ENCODE results near the gene URB2. TPM values are rescaled to one million over a fixed set of nuclear protein-coding genes. Genes with fewer than 3 reads are reported as not detected.

The URB2 gene
- total and polyA plus RNA-seq, 2 experiments from 2014 or later: 7.6 to 44.3 TPM

DNA sequence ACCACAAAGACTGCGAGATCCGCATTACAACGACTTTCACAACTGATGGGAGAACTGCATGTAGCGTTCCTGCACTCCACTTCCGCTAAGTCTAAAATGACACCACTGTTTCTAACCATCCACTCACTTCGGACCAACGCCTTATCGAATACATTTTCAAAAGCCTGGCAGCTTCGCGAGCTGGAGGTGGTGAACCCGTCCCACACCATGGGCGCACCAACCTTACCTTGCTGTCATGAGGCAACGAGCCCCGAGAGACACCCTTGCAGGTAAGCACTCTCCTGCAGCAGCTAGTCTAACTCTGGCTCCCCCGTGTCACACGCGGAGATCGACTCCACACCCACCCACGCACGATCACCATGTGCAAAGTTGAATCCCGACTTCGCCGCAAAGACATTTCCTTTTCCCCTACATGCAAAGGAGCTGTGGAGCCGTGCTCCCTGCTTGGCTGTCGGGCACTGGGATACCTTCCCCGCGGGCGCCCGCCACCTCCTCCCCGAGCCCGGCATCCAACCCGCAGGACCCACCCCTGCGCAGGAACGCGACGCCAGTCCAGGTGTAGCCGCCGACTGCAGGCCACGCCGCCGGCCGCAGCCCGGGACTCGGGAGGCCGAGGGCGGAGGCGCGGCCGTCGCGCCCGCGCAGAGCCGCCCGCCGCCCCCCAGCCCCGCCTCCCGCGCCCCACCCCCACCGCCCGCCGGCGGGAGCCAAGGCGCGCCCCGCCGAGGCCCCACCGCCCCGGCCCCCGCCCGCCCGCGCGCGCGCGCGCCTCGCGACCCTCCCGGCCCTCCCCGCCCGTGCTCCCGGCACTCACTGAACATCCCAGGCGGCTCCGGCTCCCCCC lies 754 bp upstream of the URB2 start:
- Histone ChIP-seq H4K20me1 (replicated peaks; ENCODE audit: insufficient read depth) (peaks cover 52% of the 10 kb centered on the region), H2AFZ (peak overlapping the region; percentile 83; the same call in 1 of the 2 replicates), H3F3A (replicated peaks; ENCODE audit: low read depth) (0 out of 2 replicates have a peak, but pooled peaks cover 8% of the 10 kb centered on the region), H3K9me2 (ENCODE audit: insufficient read depth) (no peaks in the 10 kb centered on the region), H3K4me3 (peak overlapping the region; percentile 100), H3K4me2 (peak overlapping the region; percentile 95), H3K27ac (ENCODE audit: low read depth) (0 out of 2 replicates have a peak overlapping the region, but pooled peaks have one; percentile 73), H3K4me1 (ENCODE audit: insufficient read depth) (peaks cover 20% of the 10 kb centered on the region), H3K79me2 (replicated peaks; ENCODE audit: insufficient read depth) (peaks cover 91% of the 10 kb centered on the region), H3K27me3 (ENCODE audit: insufficient read depth) (no peaks in the 10 kb centered on the region), H3K36me3 (ENCODE audit: insufficient read depth) (peaks cover 4% of the 10 kb centered on the region; the same call in 1 of the 2 replicates)
- TF ChIP-seq ZNF462 (CRISPR knock-in tag; IDR thresholded peaks at IDR 0.05): no peak
- no peak for TF ChIP-seq ZNF114 (CRISPR knock-in tag; IDR thresholded peaks at IDR 0.05)
- TF ChIP-seq CTCF (conservative IDR thresholded peaks at IDR 0.05; ENCODE audit: low read depth in 2 of 2): no peak
- no peak for TF ChIP-seq ZNF331 (CRISPR knock-in tag; IDR thresholded peaks at IDR 0.05; ENCODE audit: low read depth)
- TF ChIP-seq, protein P1, sequence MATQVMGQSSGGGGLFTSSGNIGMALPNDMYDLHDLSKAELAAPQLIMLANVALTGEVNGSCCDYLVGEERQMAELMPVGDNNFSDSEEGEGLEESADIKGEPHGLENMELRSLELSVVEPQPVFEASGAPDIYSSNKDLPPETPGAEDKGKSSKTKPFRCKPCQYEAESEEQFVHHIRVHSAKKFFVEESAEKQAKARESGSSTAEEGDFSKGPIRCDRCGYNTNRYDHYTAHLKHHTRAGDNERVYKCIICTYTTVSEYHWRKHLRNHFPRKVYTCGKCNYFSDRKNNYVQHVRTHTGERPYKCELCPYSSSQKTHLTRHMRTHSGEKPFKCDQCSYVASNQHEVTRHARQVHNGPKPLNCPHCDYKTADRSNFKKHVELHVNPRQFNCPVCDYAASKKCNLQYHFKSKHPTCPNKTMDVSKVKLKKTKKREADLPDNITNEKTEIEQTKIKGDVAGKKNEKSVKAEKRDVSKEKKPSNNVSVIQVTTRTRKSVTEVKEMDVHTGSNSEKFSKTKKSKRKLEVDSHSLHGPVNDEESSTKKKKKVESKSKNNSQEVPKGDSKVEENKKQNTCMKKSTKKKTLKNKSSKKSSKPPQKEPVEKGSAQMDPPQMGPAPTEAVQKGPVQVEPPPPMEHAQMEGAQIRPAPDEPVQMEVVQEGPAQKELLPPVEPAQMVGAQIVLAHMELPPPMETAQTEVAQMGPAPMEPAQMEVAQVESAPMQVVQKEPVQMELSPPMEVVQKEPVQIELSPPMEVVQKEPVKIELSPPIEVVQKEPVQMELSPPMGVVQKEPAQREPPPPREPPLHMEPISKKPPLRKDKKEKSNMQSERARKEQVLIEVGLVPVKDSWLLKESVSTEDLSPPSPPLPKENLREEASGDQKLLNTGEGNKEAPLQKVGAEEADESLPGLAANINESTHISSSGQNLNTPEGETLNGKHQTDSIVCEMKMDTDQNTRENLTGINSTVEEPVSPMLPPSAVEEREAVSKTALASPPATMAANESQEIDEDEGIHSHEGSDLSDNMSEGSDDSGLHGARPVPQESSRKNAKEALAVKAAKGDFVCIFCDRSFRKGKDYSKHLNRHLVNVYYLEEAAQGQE (IDR thresholded peaks at IDR 0.05; ENCODE audit: unreplicated experiment): no peak
- no peak for TF ChIP-seq JUNB (IDR thresholded peaks at IDR 0.05; ENCODE audit: unreplicated experiment)
- no peak for TF ChIP-seq NANOG (IDR thresholded peaks at IDR 0.05; ENCODE audit: borderline replicate concordance)
- TF ChIP-seq EZH2 (IDR thresholded peaks at IDR 0.05; ENCODE audit: low read depth, unreplicated experiment): no peak
- no peak for TF ChIP-seq CREB1 (CRISPR knock-in tag; IDR thresholded peaks at IDR 0.05; ENCODE audit: low read depth)
- no peak for TF ChIP-seq POLR2AphosphoS5 (IDR thresholded peaks at IDR 0.05; ENCODE audit: low read depth)
- no peak for TF ChIP-seq EZH2phosphoT487 (IDR thresholded peaks at IDR 0.05; ENCODE audit: unreplicated experiment)
- no peak for TF ChIP-seq STAT1 (IDR thresholded peaks at IDR 0.05; ENCODE audit: unreplicated experiment)
- TF ChIP-seq, protein P2, sequence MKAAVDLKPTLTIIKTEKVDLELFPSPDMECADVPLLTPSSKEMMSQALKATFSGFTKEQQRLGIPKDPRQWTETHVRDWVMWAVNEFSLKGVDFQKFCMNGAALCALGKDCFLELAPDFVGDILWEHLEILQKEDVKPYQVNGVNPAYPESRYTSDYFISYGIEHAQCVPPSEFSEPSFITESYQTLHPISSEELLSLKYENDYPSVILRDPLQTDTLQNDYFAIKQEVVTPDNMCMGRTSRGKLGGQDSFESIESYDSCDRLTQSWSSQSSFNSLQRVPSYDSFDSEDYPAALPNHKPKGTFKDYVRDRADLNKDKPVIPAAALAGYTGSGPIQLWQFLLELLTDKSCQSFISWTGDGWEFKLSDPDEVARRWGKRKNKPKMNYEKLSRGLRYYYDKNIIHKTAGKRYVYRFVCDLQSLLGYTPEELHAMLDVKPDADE (IDR thresholded peaks at IDR 0.05): no peak
- Mint-ChIP-seq H3K4me1 (peaks cover 23% of the 10 kb centered on the region), H3K36me3 (ENCODE audit: low read depth) (peaks cover 28% of the 10 kb centered on the region), H3K27me3 (ENCODE audit: insufficient read depth, low read depth, poor library complexity) (peaks cover 14% of the 10 kb centered on the region), H3K9me3 (no peaks in the 10 kb centered on the region), H3K27ac (peak overlapping the region; percentile 43; the same call in 1 of the 2 replicates), H3K4me3 (peak overlapping the region; percentile 99)
- ATAC-seq (peak; percentile 19), DNase-seq (ENCODE audit: low spot score) (peak; percentile 71)
